DND-41 (cell line): Measurements from ENCODE around the gene ZNRF2.

ENCODE experiments used
- EZH2 ChIP-seq: IDR thresholded peaks from 3 replicates; pipeline ENCODE4 v1.6.1; 2012; ENCODE audit warnings: borderline replicate concordance, low read depth, mild to moderate bottlenecking, moderate library complexity, low read length, inconsistent platforms; ENCODE audit not compliant: severe bottlenecking
- TF ChIP-seq, protein P1 (sequence below): IDR thresholded peaks from 2 replicates; pipeline ENCODE4 v1.5.1; 2012; ENCODE audit warnings: borderline replicate concordance, low read length, moderate library complexity, mild to moderate bottlenecking; ENCODE audit not compliant: poor library complexity, severe bottlenecking; ENCODE audit errors: extremely low read depth

DNA sequence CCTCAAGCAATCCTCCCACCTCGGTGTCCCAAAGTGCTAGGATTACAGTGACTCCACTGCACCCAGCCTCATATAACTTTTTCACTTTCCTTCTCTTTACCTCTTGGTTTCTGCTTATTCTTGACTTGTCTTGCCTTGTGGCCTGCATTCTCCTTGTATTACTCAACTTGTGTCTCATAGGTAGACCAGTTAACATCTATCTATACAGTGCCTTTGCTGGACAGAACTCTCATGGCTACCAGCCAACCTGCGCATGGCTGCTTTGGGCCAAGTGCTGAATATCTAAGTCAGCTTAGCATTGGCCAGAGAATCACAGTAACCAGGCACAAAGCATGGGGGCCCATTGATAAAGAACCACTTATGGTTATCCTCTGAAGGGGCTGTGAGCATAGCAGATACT lies 42.6 kb upstream of the ZNRF2 start:
- TF ChIP-seq, protein P1, sequence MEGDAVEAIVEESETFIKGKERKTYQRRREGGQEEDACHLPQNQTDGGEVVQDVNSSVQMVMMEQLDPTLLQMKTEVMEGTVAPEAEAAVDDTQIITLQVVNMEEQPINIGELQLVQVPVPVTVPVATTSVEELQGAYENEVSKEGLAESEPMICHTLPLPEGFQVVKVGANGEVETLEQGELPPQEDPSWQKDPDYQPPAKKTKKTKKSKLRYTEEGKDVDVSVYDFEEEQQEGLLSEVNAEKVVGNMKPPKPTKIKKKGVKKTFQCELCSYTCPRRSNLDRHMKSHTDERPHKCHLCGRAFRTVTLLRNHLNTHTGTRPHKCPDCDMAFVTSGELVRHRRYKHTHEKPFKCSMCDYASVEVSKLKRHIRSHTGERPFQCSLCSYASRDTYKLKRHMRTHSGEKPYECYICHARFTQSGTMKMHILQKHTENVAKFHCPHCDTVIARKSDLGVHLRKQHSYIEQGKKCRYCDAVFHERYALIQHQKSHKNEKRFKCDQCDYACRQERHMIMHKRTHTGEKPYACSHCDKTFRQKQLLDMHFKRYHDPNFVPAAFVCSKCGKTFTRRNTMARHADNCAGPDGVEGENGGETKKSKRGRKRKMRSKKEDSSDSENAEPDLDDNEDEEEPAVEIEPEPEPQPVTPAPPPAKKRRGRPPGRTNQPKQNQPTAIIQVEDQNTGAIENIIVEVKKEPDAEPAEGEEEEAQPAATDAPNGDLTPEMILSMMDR, result no peak
- no peak for TF ChIP-seq EZH2
